ENCODE results near the gene AKAP10. TPM values are rescaled to one million over a fixed set of nuclear protein-coding genes. Genes with fewer than 3 reads are reported as not detected.

Gene AKAP10
- total RNA-seq, 1 donor from 2014 or later = 51.5 TPM

DNA sequence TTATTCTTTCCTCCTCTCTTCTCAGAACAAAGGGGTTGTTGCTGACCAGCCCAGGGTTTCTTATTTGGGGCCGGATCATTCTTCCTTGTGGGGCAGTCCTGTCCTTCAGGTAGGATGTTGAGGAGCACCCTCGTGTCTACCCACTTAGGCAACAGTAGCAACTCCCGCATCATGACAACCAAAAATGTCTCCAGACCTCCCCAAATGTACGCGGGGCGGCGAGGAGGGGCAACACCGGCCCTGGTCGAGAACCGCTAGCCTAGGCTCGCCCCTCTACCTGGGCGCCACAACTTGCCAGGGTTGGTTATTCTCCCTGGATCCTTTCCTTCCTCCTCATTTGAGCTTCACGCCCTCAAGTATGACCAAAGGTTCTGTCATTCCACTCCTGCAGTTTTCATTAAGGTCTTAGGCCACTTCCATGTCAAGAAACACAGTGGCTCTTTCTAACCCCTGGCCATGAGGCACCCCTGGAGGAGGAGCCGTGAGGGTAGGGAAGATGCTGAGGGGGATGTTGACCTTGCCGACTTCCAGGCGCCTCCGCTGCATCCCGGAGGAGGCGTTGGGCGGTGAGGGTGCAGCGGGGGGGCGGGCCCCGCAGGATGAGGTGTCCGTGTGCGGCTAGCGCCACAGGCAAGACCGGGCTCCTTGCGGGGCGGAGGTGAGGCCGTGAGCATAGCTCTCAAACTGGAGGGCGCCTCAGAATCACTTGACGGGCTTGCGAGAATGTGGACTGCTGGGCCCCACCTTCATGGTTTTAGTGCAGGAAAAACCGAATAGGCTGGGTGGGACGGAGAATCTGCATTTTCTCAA, 30.8 kb upstream of the AKAP10 start:
- peak; percentile 23 for ATAC-seq (ENCODE audit: low read depth)
- peaks cover 13% of the 10 kb centered on the region for H3K4me1 Mint-ChIP-seq
- CTCF ChIA-PET = interaction anchor here (0.7 to 1.7 kb wide), 3 partner anchors 14 to 26 kb away, joined by 3 to 8 read pairs (median 7); no protein-coding TSS in a partner anchor
- H3K27ac Mint-ChIP-seq = no peak overlapping the region
- TF ChIP-seq, protein P1, sequence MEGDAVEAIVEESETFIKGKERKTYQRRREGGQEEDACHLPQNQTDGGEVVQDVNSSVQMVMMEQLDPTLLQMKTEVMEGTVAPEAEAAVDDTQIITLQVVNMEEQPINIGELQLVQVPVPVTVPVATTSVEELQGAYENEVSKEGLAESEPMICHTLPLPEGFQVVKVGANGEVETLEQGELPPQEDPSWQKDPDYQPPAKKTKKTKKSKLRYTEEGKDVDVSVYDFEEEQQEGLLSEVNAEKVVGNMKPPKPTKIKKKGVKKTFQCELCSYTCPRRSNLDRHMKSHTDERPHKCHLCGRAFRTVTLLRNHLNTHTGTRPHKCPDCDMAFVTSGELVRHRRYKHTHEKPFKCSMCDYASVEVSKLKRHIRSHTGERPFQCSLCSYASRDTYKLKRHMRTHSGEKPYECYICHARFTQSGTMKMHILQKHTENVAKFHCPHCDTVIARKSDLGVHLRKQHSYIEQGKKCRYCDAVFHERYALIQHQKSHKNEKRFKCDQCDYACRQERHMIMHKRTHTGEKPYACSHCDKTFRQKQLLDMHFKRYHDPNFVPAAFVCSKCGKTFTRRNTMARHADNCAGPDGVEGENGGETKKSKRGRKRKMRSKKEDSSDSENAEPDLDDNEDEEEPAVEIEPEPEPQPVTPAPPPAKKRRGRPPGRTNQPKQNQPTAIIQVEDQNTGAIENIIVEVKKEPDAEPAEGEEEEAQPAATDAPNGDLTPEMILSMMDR (IDR thresholded peaks at IDR 0.05) = no peak
- H3K36me3 Mint-ChIP-seq (ENCODE audit: low read depth) = no peaks in the 10 kb centered on the region
- POLR2A ChIA-PET = interaction anchor here (1.8 kb wide), 1 partner anchor 31 kb away, joined by 16 read pairs; the partner anchor contains the start of gene AKAP10
- peak overlapping the region; percentile 87 for H3K4me3 Mint-ChIP-seq
- peak; percentile 20 for DNase-seq
- H3K9me3 Mint-ChIP-seq = no peaks in the 10 kb centered on the region
- peaks cover 32% of the 10 kb centered on the region for H3K27me3 Mint-ChIP-seq
- intact Hi-C loops (cut with micrococcal nuclease) = loop anchor here (1.0 kb wide), 3 partner anchors 16 to 147 kb away; partner anchors contain the start of gene AKAP10

DNA sequence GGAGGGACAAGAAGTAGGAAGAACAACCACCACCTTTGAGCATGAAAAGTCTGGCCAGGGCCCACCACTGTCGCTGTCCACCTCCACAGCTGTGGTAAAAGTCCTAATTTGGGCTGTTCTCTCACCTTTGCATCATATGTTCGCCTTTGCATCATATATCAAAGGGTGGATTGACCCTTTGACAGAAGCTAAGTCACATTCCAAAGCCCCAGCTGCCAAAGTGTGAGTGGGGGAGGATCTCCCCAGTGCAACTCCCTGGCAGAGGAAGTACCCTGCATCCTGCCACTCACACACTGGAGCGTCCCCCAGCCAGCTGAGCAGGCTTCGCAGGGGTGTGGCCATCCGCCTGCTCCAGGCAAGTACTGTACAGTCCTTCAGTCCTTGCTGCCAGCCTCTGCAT, 18.9 kb upstream of the AKAP10 start:
- H3K4me3 Mint-ChIP-seq = no peak overlapping the region
- ATAC-seq (ENCODE audit: low read depth) = no peak
- H3K27me3 Mint-ChIP-seq = peaks cover 21% of the 10 kb centered on the region
- DNase-seq = no peak
- H3K36me3 Mint-ChIP-seq (ENCODE audit: low read depth) = no peaks in the 10 kb centered on the region
- POLR2A ChIA-PET = no interaction called here
- CTCF ChIA-PET = interaction anchor here (1.4 kb wide), 1 partner anchor 120 kb away, joined by 7 read pairs; no protein-coding TSS in a partner anchor
- H3K9me3 Mint-ChIP-seq = no peaks in the 10 kb centered on the region
- H3K27ac Mint-ChIP-seq = no peak overlapping the region
- intact Hi-C loops (cut with micrococcal nuclease) = loop anchor here (10.0 kb wide), 1 partner anchor 848 kb away; no protein-coding TSS in a partner anchor
- H3K4me1 Mint-ChIP-seq = peaks cover 4% of the 10 kb centered on the region
- TF ChIP-seq, protein P1 (IDR thresholded peaks at IDR 0.05) = no peak

DNA sequence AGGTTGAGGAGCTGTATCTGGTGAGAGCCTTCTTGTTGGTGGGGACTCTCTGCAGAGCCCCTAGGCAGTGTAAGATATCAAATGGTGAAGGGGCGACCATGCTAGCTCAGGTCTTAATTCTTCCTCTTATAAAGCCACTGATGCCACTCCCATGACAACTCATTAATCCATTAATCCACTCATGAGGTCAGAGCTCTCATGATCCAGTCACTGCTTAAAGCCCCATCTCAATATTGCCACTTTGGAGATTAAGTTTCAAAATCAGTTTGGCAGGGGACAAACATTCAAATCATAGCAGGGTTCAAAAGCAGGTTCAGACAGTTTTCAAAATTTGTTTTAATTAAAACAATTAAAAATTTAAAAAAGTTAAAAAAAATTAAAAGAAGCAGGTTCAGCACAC, 18.5 kb upstream of the AKAP10 start:
- Mint-ChIP-seq H3K9me3 (no peaks in the 10 kb centered on the region), H3K36me3 (ENCODE audit: low read depth) (no peaks in the 10 kb centered on the region), H3K27ac (no peak overlapping the region), H3K27me3 (peaks cover 21% of the 10 kb centered on the region), H3K4me1 (peaks cover 4% of the 10 kb centered on the region), H3K4me3 (no peak overlapping the region)
- DNase-seq = no peak
- no peak for ATAC-seq (ENCODE audit: low read depth)
- POLR2A ChIA-PET = no interaction called here
- TF ChIP-seq, protein P1 (IDR thresholded peaks at IDR 0.05) = no peak
- intact Hi-C loops (cut with micrococcal nuclease) = loop anchor here (10.0 kb wide), 1 partner anchor 849 kb away; no protein-coding TSS in a partner anchor
- CTCF ChIA-PET = interaction anchor here (1.4 kb wide), 1 partner anchor 121 kb away, joined by 7 read pairs; no protein-coding TSS in a partner anchor

DNA sequence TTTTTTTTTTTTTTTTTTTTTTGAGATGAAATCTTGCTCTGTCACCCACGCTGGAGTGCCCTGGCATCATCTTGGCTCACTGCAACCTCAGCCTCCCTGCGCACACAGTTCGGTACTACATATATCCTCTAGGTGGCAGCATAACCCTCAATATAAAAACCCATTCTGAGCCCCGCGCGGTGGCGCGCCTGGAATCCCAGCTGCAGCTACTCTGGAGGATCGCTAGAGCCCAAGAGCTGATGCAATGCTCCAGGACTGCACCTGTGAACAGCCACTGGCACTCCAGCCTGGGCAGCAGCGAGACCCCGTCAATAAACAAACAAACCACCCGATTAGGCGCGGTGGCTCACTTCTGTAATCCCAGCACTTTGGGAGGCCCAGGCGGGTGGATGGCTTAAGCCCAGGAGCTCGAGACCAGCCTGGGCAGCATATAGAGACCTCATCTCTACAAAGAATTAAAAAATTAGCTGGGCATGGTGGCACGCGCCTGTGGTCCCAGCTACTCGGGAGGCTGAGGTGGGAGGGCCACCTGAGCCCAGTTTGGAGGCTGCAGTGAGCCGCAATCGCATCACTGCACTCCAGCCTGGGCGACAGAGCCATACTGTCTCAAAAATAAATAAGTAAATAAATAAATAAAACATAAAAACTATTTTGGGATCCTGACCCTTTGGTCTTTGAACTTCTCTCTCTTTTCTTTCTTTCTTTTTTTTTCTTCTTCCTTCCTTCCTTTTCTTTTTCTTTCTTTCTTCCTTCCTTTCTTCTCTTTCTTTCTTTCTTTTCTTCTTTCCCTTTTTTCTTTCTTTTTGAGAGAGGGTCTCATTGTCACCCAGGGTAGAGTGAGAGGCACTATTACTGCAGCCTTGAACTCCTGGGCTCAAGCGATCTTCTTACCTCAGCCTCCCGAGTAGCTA, 15.4 kb upstream of the AKAP10 start:
- no peaks in the 10 kb centered on the region for H3K9me3 Mint-ChIP-seq
- peak; percentile 47 for DNase-seq
- H3K4me3 Mint-ChIP-seq = no peak overlapping the region
- H3K27ac Mint-ChIP-seq = no peak overlapping the region
- ChIA-PET POLR2A (interaction anchor here (0.8 to 1.2 kb wide), 2 partner anchors 15 to 197 kb away, joined by 5 to 9 read pairs; no protein-coding TSS in a partner anchor), CTCF (interaction anchor here (0.6 to 2.9 kb wide), 16 partner anchors 8 to 327 kb away, joined by 3 to 25 read pairs (median 4); partner anchors contain the start of genes AKAP10 and SPECC1)
- peaks cover 14% of the 10 kb centered on the region for H3K27me3 Mint-ChIP-seq
- TF ChIP-seq, protein P1 (IDR thresholded peaks at IDR 0.05) = peak; percentile 25
- H3K4me1 Mint-ChIP-seq = peaks cover 4% of the 10 kb centered on the region
- ATAC-seq (ENCODE audit: low read depth) = peak; percentile 98
- intact Hi-C loops (cut with micrococcal nuclease) = loop anchor here (1.0 to 10.0 kb wide), 3 partner anchors 16 to 852 kb away; partner anchors contain the start of gene SPECC1
- H3K36me3 Mint-ChIP-seq (ENCODE audit: low read depth) = no peaks in the 10 kb centered on the region
